NCI-H526 treated with DMSO at 0.1 percent for 48 hours (cell line): Measurements from ENCODE around the gene CLCN2.

Source experiments
- DNase-seq: peaks from one replicate; lab custom pipeline; 2025; lab: John Stamatoyannopoulos, UW

CLCN2 gene

DNA sequence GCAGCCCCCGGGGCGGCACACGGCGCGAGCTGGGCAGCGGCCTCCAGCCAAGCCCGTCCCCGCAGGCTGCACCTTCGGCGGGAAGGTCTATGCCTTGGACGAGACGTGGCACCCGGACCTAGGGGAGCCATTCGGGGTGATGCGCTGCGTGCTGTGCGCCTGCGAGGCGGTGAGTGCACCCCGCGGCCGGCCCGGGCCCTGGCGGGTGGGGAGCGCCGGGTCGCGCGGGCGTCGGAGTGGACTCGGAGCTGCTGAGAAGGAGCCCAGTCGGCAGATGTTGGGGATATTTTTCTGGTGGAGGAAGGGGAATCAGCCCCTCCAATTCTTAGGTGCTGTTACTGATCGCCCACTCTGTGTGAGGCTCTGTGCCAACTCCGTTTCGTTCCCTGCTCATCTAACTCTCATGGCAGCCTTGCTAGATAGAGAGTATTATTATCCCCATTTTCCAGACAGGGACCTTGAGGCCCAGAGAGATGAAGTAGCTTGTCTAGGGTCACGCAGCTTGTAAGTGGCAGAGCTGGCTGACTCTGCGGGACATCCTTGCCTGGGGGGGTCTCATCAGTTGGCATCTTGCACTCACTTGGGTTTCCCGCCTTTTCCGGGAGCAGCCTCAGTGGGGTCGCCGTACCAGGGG, 19.3 kb upstream of the CLCN2 start:
- DNase-seq = no peak

DNA sequence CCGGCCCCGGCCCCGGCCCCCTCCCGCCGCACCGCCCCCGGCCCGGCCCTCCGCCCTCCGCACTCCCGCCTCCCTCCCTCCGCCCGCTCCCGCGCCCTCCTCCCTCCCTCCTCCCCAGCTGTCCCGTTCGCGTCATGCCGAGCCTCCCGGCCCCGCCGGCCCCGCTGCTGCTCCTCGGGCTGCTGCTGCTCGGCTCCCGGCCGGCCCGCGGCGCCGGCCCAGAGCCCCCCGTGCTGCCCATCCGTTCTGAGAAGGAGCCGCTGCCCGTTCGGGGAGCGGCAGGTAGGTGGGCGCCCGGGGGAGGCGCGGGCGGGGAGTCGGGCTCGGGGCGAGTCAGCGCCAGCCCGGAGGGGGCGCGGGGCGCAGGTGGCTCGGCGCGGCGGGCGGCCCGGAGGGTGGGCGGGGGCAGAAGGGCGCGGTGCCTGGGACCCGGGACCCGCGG, 18.8 kb upstream of the CLCN2 start:
- no peak for DNase-seq

DNA sequence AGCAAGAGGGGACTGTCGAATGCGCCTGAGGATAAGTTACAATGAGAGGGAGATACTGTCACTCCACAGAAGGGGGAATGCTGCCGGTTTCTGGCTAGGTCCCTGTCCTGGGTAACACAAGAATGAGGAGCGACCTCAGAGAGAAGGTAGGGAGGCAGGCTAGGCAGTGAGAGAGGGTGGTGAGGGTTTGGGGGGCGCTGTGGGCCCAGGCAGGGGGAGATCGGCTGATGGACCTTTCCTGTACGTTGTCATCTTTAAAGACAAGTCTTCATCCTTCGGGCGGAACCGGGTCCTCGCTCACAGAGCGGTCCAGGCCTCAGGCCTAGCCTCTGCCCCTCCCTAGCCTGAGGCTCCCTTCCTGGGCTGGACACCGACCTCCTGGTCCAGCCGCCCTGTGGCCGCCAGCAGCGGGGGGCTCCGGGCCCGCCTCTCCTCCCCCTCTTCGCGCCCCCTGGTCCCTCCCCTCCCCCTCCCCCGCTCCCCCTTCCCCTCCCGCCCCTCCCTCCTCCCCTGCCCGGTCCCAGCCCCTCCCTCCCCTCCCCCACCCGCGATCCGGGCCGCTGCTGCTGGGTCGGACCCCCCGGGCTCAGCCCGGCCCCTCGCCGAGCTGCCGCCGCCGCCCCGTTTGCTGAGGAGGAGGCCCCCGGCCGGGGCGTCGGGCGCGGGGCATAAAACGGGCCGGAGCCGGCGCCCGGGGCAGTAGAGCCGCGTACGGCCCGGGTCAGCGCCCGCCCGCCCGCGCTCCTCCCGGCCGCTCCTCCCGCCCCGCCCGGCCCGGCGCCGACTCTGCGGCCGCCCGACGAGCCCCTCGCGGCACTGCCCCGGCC, 18.2 kb upstream of the CLCN2 start, which contains the start of gene CHRD:
CHRD (plus strand) TSS at position 697 of the 827 bp plus-strand sequence. CDS start 265 bp downstream, outside the sequence.
- no peak for DNase-seq

DNA sequence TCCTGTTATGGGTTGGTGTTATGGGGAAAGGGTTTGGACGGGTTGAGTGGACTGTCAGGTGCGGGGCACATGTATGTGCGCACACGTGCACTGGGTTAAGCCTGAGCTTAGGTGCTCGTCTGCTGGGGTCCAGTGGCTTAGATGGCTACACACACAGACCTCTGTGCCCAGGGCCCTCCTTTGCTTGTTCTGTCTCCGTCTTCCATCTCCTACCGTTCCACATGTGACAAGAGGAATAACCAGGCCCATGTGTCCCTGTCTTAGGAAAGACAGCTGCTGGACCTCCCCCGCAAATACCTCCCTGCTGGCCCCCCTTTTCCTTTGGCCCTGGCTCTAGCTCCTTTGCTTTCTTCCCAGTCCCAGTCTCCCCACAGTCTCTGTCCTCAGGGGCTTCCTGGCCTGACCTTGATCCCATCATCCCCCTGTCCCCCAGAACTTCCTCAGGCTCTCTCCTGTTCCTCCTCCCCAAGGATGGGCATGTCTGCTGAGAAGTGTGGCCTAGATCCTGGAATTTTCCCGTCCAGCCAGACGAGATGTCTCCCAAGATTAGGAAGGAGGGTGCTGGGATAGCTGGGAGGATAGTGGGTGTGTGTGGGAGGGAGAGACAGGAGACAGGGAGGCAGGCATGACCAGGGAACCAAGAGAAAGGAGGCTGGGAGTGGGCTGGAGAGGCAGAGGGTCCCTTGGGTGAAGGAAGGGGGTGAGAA, 17.4 kb upstream of the CLCN2 start:
- DNase-seq = no peak

DNA sequence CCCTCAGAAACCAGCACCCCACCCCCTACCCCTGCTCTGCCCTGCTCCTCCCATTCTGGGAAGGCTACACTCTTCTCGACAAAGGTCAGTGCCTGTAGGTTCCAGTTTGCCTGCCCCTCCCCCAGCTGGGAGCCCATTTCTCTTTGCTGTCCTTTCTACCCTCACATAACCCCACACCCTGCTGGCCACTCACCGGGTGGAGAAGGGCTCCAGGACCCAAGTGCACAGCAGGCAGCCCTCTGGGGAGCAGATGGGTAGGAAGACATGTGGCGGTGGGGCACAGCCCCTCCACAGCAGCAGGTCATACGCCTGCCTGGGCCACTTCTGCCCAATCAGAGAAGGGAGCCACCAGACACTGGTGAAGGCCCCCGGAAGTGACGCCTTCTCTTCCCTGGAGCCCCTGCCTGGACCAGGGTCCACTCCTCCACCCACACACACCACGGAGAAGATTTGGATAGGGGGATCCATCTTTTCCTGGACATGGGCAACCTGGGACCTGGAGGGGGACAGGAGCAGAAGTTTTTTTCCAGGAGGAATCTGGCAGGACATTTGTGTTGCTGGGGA, 16.6 kb upstream of the CLCN2 start, which contains the start of gene THPO:
THPO (minus strand) TSS at position 326 of the 564 bp plus-strand sequence. CDS start 1,948 bp downstream, outside the sequence.
- DNase-seq = no peak

DNA sequence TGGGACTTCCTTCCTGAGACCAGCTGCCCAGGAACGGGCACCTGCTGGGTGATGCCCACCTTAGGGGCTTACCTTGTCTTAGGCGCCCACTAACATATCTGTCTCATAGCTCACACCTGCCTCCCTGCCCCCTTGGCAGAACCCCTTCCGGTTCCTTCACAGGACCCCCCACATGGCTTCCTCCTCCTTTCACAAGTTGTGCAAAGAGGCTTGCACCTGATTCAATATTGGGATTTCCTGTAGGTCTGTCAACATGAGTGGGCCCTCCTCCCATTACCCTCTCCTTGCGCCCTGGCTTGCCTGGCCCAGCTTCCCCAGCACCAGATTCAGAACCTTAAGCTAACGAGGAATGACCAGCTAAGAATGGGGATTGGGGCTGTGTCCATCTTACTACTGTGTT, 16.0 kb upstream of the CLCN2 start:
- DNase-seq = no peak

DNA sequence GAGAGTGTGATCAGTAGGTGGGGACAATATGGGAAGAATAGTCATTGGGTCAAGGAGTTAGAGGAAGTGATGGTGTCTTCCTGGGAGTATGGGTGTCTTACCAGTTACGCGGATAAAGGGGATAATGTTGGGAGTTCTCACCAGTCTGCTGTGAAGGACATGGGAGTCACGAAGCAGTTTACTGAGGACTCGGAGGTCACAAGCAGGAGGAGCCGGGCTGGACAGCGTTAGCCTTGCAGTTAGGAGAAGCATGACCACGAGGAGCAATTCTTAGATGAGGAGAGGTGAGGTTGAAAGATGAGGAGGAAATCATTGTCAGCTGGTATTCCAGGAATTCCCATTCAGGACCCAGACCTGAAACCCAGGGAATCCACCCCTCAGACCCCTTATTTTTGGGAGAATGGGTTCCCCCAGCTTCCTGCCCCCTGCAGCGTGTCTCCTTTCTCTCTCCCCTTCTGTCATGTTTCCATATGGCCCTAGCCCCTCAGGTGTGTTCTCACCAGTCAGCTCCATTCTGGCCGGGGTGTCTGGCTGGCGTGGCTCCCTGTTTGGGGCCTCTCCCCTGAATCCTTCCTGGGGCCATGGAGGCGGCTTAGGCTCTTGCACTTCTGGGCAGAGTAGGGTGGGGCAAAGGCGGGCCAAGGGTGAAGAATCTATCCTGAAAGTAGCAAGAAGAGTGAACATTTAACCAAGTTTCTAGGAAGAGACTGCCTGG, 14.5 kb upstream of the CLCN2 start:
- DNase-seq = no peak

DNA sequence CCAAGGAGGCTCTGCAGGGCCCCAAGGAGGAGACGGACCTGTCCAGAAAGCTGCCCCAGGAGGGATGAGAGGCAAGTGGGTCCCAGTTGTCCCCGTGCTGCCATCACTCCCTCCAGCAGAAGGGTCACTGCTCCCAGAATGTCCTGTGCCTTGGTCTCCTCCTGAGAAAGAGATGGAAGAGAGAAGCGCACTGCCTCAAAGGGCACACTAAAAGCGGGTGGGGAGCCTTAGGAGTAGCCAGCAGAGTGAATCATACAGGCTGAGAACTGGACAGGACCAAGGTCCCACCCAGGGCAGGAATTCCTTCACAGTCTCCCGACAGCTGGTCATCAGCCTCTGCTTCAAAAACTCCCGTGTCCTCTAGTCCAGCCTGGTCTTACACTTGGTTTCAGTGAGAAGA, 12.0 kb upstream of the CLCN2 start:
- DNase-seq = no peak

DNA sequence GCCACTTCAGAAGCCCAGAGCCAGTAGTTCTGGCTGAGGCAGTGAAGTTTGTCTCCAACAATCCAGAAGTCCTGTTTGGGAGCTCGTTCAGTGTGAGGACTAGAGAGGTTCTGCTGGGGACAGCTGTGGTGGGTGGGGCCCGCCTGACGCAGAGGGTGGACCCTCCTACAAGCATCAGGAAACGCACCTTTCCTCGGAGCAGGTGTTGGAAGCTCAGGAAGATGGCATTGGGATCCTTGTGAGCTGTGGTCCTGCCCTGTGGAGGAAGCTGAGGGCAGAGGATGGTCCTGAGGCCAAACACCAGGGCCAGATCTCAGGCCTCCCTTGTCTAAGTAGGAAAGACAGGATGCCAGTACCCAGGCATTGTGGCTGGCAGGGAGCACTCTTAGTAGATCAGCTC, 11.5 kb upstream of the CLCN2 start:
- DNase-seq = no peak

DNA sequence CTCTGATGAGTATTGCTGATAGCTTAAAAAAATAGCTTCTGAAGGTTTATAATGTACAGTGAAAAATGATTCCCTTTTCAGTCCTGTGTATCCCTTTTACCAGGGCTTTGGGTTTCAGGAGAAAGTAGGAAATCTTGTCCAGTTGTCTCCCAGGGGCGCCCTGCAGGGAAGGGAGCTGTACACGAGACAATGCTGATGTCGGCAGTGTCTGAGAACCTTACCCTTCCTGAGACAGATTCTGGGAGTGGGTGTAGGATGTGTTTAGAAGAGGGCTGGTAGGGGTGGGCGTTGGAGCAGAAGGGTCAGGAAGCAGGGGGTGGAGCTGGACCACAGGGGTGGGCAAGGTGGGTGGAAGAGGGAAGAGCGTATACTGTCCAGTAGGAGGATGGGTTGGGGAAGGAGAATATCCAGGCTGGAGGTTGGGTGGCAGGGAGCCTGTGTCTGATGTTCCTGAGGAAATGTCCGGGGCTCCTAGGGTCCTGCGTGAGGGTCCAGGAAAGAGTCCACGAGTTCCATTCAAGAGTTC, 11.0 kb upstream of the CLCN2 start:
- no peak for DNase-seq

DNA sequence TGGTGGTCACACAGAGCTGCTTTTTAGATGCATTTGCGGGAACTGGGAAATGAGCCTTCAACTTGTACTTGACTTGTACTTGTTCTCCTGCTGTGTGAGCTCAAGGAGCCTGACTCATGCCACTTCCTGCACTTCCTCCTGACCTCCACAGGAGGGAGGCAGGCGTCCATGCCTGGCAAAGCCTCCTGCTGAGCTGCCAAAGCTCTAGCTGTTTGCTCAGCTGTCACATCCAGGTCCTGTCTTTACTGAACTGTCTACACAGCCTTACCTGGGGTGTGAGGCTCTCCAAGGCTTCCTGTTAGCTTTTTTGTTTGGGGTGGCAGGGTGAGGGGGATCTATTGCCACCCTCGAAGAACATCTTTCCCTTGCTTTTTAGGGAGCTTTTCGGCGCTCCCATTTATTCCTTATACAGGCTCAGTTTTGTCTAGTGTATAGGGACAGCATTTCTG, 10.2 kb upstream of the CLCN2 start:
- peak; percentile 62 for DNase-seq

DNA sequence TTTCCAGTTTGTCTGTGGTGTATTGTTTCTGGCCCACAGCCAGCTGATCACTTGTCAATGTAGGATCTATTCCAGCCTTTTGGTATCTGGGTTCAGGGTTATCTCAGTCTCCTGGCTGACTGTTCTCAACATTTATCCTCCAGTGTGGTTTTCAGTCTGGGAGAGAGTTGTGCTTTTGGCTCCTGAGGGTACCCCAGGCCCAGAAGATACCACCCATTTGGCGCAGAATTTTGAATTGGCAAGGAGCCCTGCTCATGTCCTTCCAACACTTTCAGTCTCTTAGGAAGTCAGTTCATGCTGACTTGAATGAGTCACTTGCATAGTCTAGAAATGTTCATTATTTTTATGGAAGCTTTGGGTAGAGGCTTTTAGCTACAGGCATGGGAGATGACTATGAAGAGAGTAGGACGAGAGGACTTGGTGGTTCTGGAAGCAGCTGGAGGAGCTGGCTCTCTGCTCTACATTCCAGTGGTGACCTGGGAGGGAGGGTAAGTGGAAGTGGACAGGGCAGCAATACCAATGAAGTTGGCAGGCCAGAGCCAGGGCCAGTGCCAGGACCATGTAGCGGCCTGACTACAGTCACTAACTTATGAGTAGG, 7.3 kb upstream of the CLCN2 start:
- no peak for DNase-seq

DNA sequence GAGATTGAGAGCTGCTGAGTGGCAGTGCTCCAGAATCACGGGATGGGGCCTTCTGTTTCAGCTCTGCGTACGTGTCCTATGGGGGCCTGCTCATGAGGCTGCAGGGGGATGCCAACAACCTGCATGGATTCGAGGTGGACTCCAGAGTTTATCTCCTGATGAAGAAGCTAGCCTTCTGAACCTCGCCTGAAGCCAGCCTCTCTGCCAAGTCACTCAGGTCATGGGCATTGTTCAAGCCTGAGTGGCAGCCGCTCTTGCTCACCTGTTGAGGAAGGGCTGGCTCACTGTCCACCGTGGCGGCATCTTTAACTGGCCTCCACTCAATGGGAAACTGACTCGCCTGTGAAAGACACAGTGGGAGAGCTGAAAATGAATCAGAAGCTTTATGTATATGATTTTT, 6.7 kb upstream of the CLCN2 start:
- no peak for DNase-seq

DNA sequence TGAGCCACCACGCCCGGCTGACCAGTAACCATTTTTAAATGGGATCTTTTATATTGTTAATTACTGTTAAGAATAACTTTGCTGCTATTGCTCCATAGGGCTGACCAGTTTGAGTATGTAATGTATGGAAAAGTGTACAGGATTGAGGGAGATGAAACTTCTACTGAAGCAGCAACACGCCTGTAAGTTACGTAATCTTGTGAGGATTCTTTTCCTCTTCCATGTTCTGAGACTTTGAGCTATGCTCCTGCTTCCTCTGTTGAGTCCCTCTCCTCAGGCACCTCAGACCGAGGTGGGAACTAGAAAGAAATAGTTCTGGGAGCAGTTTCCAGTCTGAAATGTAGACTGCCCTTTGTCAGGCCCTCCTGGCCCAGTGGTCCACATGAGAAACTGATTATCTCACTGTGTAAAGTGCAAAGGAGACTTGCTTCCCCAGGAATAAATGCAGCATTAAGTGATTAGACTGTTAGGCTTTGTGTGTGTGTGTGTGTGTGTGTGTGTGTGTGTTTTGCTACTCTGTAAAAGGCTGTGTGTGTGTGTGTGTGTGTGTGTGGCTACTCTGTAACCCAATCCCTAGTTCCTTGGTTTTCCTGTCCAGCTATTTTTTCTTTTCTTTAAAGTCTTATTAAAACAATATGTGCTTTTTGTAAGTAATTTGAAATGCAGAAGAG, 5.3 kb upstream of the CLCN2 start:
- DNase-seq = no peak

DNA sequence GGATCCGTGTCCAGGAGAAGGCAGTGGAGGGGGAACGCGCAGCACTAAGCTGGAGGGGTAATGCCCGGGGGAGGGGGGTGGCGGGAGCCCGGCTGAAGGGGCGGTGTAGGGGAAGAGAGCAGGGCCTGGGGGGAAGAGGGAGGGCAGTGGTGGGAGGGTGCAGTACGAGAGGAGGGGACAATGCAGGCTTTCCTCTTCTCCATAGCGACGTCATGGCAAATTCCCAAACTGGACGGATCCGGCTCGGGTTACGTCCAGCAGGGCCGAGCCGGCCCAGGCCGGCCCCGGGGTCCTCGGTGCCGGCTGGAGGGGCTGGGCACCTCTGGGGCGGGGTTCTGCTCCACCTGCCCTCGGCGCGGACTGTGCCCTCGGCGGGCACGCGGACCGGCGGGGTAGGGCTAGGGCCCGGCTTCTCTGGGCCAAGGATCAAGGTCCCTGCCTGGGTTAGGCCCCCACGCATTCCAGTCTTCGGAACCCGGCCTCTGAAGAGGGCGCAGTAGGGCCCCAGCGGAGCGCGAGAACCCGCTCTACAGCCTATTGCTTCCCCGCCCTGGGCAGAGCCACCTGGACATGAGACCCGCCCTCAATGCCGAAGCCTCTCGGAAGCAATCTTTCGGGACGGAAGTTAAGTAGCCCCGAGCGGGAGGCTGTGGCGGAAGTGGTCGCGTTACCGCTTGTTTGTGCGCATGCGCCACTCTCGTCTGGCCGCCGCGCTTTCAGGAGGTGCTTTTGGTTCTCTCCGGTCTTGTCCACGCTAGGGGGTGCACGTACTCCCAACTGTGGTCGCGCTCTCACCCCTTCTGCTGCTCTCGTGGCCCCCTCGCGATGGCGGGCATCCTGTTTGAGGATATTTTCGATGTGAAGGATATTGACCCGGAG, 1.5 kb upstream of the CLCN2 start:
- peak; percentile 96 for DNase-seq

DNA sequence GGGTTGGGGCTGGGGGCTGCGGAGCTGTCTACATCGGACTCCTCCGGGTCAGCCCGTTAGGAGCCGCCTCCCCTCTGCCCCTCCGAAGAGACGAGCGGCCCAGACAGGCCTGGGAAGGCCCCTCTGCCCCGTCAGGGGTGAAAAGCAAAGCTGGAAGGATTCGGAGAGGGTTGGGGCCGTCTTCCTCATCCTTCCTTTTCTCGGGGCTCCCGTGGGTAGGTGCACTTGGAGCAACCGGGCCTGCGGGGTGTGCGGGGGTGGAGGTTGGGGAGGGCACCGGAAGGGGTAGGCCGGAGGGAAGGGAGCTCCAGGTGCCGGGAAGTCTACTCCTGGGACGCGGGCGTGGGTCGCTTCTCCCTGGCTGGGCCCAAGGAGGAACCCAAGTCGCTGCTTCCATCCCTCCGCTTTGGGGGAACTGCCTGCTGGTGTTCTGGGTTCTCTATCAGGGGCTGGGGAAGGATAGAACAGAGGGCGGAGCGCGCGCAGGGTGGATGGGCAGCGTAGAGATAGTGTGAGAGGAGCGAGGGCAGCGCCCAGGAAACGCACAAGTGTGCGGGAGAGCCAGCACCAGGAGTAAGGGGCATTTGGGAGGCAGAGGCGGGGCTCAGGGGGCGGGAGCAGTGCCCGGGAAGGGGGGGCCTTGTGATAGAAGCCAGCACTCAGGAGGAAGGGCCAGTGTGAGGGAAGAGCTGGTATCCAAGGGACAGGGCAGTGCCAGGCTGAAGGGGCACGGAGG, 695 bp upstream of the CLCN2 start:
- peak; percentile 57 for DNase-seq

DNA sequence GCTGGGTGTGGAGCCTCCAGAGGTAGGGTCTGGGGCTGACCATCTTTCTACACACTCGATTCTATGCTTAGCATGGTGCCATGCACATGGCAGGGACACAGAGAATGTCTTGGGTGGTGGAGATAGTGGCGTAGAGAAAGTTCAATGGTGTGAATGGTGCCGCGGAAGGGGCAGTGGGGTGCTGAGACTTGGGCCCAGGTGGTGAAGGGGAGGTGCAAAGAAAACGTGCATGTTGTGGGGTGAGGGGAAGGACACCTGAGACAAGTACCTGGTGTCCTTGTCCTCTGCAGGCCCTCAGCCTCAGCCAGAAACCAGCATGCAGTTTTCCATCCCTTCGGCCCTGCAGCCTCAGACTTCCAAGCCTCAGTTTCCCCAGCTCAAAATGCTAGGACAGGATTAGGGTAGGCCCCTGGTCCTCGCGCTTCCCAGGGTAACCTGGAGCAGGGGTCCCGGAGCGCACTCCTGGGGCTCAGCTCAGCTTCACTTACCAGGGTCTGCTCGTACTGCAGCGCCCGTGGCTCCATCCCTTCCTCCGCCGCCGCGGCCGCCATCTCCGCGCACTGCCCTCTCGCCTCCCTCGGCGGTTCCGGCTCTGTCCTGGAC, 375 bp downstream of the CLCN2 start:
- DNase-seq = no peak
